Neural cell (in vitro differentiated cells): Measurements from ENCODE around the gene OTOA.

Source experiments
- EP300 ChIP-seq: fragments of 450-650 bp; conservative IDR thresholded peaks from 2 replicates; pipeline ENCODE4 v1.6.1; 2014; ENCODE audit warnings: antibody characterized with exemption, mild to moderate bottlenecking, moderate library complexity; ENCODE audit not compliant: poor library complexity, severe bottlenecking
- POLR2AphosphoS5 ChIP-seq: IDR thresholded peaks from 2 replicates; pipeline ENCODE4 v1.6.1; 2012
- RAD21 ChIP-seq: fragments of 450-650 bp; conservative IDR thresholded peaks from 2 replicates; pipeline ENCODE4 v1.6.1; 2014; ENCODE audit warnings: antibody characterized with exemption, mild to moderate bottlenecking, moderate library complexity
- SMC3 ChIP-seq: fragments of 450-650 bp; conservative IDR thresholded peaks from 2 replicates; pipeline ENCODE4 v1.6.1; 2014; ENCODE audit warnings: antibody characterized with exemption, mild to moderate bottlenecking, moderate library complexity; ENCODE audit not compliant: poor library complexity
- TF ChIP-seq, protein P1 (sequence below): fragments of 450-650 bp; IDR thresholded peaks from 2 replicates; pipeline ENCODE4 v1.5.1; 2014; ENCODE audit warnings: antibody characterized with exemption, mild to moderate bottlenecking, moderate library complexity; ENCODE audit not compliant: poor library complexity, severe bottlenecking

GRCh38 chr16:21642861-21643260 is 20.9 kb upstream of the OTOA start:
- TF ChIP-seq SMC3 (no peak), EP300 (no peak), RAD21 (no peak), POLR2AphosphoS5 (no peak)
- TF ChIP-seq, protein P1, sequence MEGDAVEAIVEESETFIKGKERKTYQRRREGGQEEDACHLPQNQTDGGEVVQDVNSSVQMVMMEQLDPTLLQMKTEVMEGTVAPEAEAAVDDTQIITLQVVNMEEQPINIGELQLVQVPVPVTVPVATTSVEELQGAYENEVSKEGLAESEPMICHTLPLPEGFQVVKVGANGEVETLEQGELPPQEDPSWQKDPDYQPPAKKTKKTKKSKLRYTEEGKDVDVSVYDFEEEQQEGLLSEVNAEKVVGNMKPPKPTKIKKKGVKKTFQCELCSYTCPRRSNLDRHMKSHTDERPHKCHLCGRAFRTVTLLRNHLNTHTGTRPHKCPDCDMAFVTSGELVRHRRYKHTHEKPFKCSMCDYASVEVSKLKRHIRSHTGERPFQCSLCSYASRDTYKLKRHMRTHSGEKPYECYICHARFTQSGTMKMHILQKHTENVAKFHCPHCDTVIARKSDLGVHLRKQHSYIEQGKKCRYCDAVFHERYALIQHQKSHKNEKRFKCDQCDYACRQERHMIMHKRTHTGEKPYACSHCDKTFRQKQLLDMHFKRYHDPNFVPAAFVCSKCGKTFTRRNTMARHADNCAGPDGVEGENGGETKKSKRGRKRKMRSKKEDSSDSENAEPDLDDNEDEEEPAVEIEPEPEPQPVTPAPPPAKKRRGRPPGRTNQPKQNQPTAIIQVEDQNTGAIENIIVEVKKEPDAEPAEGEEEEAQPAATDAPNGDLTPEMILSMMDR, result no peak
